Activated CD4-positive, alpha-beta T cell treated with anti-CD3 and anti-CD28 coated beads, Interleukin-2, amount 10 ng/mL, durations not matched to agents 7 days and 5 days (primary cell): ENCODE measurements around the gene MRPL41. TPM values are rescaled to one million over a fixed set of nuclear protein-coding genes. Genes with fewer than 3 reads are reported as not detected.
"Not testable (repeated sequence)": the region's sequence is repeated elsewhere in the genome, so short reads cannot be mapped to it uniquely, and the experiment has no call there.

Experiments
- CTCF ChIA-PET: fragments of 350-600 bp; sonication (Branson Sonifier 250); formaldehyde crosslinking; loops from one replicate; lab custom pipeline; 2021; ENCODE audit warnings: antibody characterized with exemption; lab: Charles Lee
- POLR2A ChIA-PET: fragments of 350-600 bp; sonication (Branson Sonifier 250); formaldehyde crosslinking; loops from one replicate; lab custom pipeline; 2021; ENCODE audit warnings: antibody characterized with exemption; lab: Charles Lee
- DNase-seq: peaks from one replicate; pipeline ENCODE4 v3.0.0-alpha.2; 2020
- H3K27ac Mint-ChIP-seq: one replicate; pipeline ENCODE4 v1.8.0; 2021; ENCODE audit warnings: mild to moderate bottlenecking, moderate library complexity, mixed read lengths
- H3K27me3 Mint-ChIP-seq: one replicate; pipeline ENCODE4 v1.8.0; 2021; ENCODE audit warnings: mixed read lengths
- H3K36me3 Mint-ChIP-seq: one replicate; pipeline ENCODE4 v1.8.0; 2021; ENCODE audit warnings: low read depth, mixed read lengths
- H3K4me1 Mint-ChIP-seq: one replicate; pipeline ENCODE4 v1.8.0; 2021; ENCODE audit warnings: mixed read lengths
- H3K4me3 Mint-ChIP-seq: one replicate; pipeline ENCODE4 v1.8.0; 2021; ENCODE audit warnings: mild to moderate bottlenecking, moderate library complexity, mixed read lengths
- H3K9me3 Mint-ChIP-seq: one replicate; pipeline ENCODE4 v1.8.0; 2021; ENCODE audit warnings: mixed read lengths
- total RNA-seq, 2 experiments: library from RNA; stranded (reverse); gene quantifications; one replicate each; pipeline ENCODE4 v1.2.3, GENCODE V29; 2021

The MRPL41 gene
- total RNA-seq, 2 experiments from 2014 or later, result 30.2 to 37.1 TPM

GRCh38 chr9:137514691-137515337, 36.9 kb upstream of the MRPL41 start:
- no peak overlapping the region for H3K27ac Mint-ChIP-seq
- H3K4me1 Mint-ChIP-seq, result peaks cover 4% of the 10 kb centered on the region
- ChIA-PET POLR2A (no interaction called here), CTCF (no interaction called here)
- DNase-seq, result no peak
- no peaks in the 10 kb centered on the region for H3K36me3 Mint-ChIP-seq
- H3K27me3 Mint-ChIP-seq, result no peaks in the 10 kb centered on the region
- no peaks in the 10 kb centered on the region for H3K9me3 Mint-ChIP-seq
- no peak overlapping the region for H3K4me3 Mint-ChIP-seq

GRCh38 chr9:137515338-137515724, 36.3 kb upstream of the MRPL41 start:
- no peak for DNase-seq
- POLR2A ChIA-PET, result no interaction called here
- Mint-ChIP-seq H3K27ac (no peak overlapping the region), H3K9me3 (no peaks in the 10 kb centered on the region), H3K4me3 (no peak overlapping the region), H3K4me1 (peaks cover 4% of the 10 kb centered on the region), H3K27me3 (no peaks in the 10 kb centered on the region), H3K36me3 (no peaks in the 10 kb centered on the region)
- CTCF ChIA-PET, result no interaction called here

DNA sequence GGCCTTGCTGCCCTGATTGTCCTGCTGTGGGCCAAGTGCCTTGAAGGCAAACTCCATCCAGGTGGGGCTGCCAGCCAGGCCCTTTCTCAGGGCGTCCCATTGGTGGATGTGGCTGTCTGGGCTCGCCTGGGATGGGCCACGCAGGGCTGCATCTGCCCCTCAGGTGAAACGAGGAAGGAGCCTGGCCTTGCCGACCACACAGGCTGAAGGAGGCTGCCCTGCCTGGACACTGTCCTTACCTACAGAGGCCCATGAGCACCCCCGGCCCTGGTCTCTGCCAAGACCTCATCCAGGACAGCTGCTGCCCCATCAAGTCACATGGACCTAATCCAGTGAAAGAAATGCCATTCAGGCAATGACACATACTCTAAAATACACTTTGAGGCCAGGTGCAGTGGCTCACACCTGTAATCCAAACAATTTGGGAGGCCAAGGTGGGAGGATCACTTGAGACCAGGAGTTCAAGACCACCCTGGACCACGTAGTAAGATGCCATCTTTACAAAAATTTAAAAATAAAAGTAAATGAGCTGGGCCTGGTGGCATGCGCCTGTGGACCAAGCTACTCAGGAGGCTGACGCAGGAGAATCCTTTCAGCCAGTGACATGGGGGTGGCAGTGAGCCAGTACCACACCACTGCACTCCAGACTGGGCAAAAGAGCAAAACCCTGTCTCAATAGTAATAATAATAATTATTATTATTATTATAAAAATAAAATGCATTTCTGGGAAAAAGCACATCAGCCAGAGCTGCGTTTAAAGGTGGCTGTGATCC, 35.3 kb upstream of the MRPL41 start:
- CTCF ChIA-PET, result no interaction called here
- Mint-ChIP-seq H3K27ac (no peak overlapping the region), H3K36me3 (no peaks in the 10 kb centered on the region), H3K4me3 (no peak overlapping the region), H3K27me3 (no peaks in the 10 kb centered on the region), H3K9me3 (no peaks in the 10 kb centered on the region), H3K4me1 (peaks cover 4% of the 10 kb centered on the region)
- POLR2A ChIA-PET, result no interaction called here
- DNase-seq, result no peak

DNA sequence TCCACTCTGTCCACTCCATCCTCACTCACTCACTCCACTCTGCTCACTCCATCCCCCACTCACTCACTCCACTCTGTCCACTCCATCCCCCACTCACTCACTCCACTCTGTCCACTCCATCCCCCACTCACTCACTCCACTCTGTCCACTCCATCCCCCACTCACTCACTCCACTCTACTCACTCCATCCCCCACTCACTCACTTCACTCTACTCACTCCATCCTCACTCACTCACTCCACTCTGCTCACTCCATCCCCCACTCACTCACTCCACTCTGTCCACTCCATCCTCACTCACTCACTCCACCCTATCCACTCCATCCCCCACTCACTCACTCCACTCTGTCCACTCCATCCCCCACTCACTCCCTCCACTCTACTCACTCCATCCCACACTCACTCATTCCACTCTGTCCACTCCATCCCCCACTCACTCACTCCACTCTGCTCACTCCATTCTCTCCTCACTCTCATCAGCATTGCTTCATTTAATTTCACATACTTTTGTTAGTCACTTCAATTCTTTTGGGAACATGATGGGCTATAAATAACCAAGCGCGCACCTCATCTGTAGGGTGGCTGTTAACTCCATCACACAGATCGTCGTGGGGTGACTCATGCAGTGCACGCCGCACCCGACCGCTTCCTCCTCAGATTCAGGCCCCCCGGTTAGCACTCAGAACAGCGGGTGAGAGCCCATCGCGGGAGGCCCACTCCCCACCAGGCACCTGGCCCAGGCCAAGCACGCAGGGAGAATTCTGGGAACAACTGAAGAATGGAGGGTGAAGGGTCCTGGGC, 32.8 kb upstream of the MRPL41 start:
- H3K9me3 Mint-ChIP-seq, H3K36me3 Mint-ChIP-seq, CTCF ChIA-PET, H3K27me3 Mint-ChIP-seq, H3K4me1 Mint-ChIP-seq, DNase-seq, H3K27ac Mint-ChIP-seq, POLR2A ChIA-PET, H3K4me3 Mint-ChIP-seq: not testable (repeated sequence)

- no peaks in the 10 kb centered on the region for H3K4me1 Mint-ChIP-seq
- no peaks in the 10 kb centered on the region for H3K27me3 Mint-ChIP-seq
- ChIA-PET CTCF (no interaction called here), POLR2A (no interaction called here)
- H3K27ac Mint-ChIP-seq, result no peak overlapping the region
- no peaks in the 10 kb centered on the region for H3K9me3 Mint-ChIP-seq
- H3K36me3 Mint-ChIP-seq, result no peaks in the 10 kb centered on the region
- H3K4me3 Mint-ChIP-seq, result no peak overlapping the region
- DNase-seq, result no peak
Measured at GRCh38 chr9:137519553-137519952, 32.1 kb upstream of the MRPL41 start.

GRCh38 chr9:137520614-137521404, 30.9 kb upstream of the MRPL41 start:
- peaks cover 5% of the 10 kb centered on the region for H3K4me1 Mint-ChIP-seq
- H3K27me3 Mint-ChIP-seq, result no peaks in the 10 kb centered on the region
- H3K9me3 Mint-ChIP-seq, result no peaks in the 10 kb centered on the region
- no peak overlapping the region for H3K4me3 Mint-ChIP-seq
- ChIA-PET POLR2A (no interaction called here), CTCF (interaction anchor here (0.6 to 1.4 kb wide), 2 partner anchors 14 to 389 kb away, joined by 3 to 5 read pairs; no protein-coding TSS in a partner anchor)
- H3K27ac Mint-ChIP-seq, result no peak overlapping the region
- DNase-seq, result no peak
- H3K36me3 Mint-ChIP-seq, result no peaks in the 10 kb centered on the region

DNA sequence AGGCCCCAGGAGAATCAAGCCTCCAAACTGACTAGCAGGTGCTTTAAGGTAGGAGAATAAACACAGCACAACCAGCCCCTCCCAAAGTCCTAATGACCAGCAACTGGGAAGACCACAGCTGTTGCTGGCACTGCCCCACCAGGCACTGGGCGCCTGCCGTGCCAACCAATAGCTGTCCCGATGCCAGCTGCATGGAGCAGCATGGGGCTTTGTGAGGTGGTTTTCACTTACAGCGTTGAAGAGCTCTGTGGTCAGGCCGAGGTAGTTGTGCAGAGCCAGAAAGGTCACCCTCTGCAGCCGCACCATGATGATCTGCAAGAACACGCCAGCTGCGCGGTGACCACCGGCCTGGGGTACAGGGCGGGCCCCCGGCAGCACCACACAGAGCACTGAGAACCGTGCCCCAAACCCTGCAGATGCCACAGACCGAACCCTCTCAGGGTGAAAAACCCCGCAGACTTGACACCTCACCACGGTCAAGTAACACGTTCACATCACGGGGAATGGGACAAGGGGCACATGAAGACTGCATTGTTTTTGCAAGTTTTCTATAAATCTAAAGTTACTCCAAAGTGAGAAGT, 30.2 kb upstream of the MRPL41 start:
- Mint-ChIP-seq H3K4me1 (peaks cover 5% of the 10 kb centered on the region), H3K27ac (no peak overlapping the region), H3K9me3 (no peaks in the 10 kb centered on the region), H3K4me3 (no peak overlapping the region), H3K27me3 (no peaks in the 10 kb centered on the region), H3K36me3 (no peaks in the 10 kb centered on the region)
- ChIA-PET POLR2A (no interaction called here), CTCF (interaction anchor here (0.6 to 2.0 kb wide), 3 partner anchors 12 to 390 kb away, joined by 3 to 6 read pairs (median 5); no protein-coding TSS in a partner anchor)
- DNase-seq, result no peak

- no peaks in the 10 kb centered on the region for H3K36me3 Mint-ChIP-seq
- ChIA-PET CTCF (interaction anchor here (1.3 to 2.0 kb wide), 2 partner anchors 12 to 14 kb away, joined by 5 to 6 read pairs; no protein-coding TSS in a partner anchor), POLR2A (no interaction called here)
- peaks cover 8% of the 10 kb centered on the region for H3K4me1 Mint-ChIP-seq
- no peak overlapping the region for H3K27ac Mint-ChIP-seq
- peaks cover 7% of the 10 kb centered on the region for H3K27me3 Mint-ChIP-seq
- H3K4me3 Mint-ChIP-seq, result no peak overlapping the region
- no peak for DNase-seq
- no peaks in the 10 kb centered on the region for H3K9me3 Mint-ChIP-seq
Measured at GRCh38 chr9:137522746-137523455, 28.8 kb upstream of the MRPL41 start.

GRCh38 chr9:137524161-137524980, 27.3 kb upstream of the MRPL41 start:
- Mint-ChIP-seq H3K4me1 (peaks cover 8% of the 10 kb centered on the region), H3K27me3 (peaks cover 7% of the 10 kb centered on the region), H3K36me3 (no peaks in the 10 kb centered on the region), H3K9me3 (no peaks in the 10 kb centered on the region), H3K27ac (no peak overlapping the region), H3K4me3 (no peak overlapping the region)
- CTCF ChIA-PET, result no interaction called here
- POLR2A ChIA-PET, result no interaction called here
- no peak for DNase-seq

DNA sequence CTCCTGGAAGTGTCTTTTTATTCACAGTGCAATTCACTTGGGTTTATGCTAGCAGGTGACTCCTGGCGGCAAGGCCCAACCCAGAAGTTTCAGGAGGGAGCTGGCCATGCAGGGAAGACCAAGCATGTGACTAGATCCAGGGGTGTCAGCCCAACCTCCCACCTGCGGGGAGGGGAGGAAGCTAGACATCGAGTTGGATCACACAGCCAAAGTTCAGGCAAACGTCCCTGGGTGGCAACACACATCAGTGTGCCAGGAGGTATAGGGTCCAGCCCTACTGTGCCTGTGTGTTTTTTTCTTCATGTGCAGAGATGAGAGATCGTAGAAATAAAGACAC, 26.7 kb upstream of the MRPL41 start:
- no peak overlapping the region for H3K27ac Mint-ChIP-seq
- DNase-seq, result no peak
- peaks cover 7% of the 10 kb centered on the region for H3K27me3 Mint-ChIP-seq
- peaks cover 8% of the 10 kb centered on the region for H3K4me1 Mint-ChIP-seq
- CTCF ChIA-PET, result no interaction called here
- H3K36me3 Mint-ChIP-seq, result no peaks in the 10 kb centered on the region
- H3K4me3 Mint-ChIP-seq, result no peak overlapping the region
- POLR2A ChIA-PET, result no interaction called here
- no peaks in the 10 kb centered on the region for H3K9me3 Mint-ChIP-seq

DNA sequence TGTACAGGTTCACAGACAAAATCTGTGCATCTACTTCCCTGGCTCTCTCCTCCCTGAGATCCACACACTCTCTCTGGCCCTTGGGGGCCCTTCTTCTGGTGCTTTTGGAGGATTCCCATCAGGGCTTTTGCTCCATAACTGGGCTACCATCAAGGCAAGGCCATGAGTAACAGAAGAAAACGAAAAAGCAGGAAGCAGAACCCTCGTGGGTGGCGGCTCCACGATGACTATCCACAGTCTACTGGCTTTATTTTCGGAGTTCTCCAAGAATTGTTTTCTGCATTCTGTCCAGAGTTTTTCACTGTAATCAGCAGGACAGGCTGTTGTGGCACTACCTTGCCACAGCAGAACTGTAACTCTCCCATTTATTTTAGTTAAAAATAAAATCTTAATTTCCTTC, 21.3 kb upstream of the MRPL41 start:
- POLR2A ChIA-PET, result no interaction called here
- Mint-ChIP-seq H3K4me3 (no peak overlapping the region), H3K9me3 (no peaks in the 10 kb centered on the region), H3K4me1 (peaks cover 20% of the 10 kb centered on the region), H3K27ac (no peak overlapping the region), H3K36me3 (peaks cover 3% of the 10 kb centered on the region), H3K27me3 (peaks cover 7% of the 10 kb centered on the region)
- DNase-seq, result no peak
- CTCF ChIA-PET, result no interaction called here
